Activated CD4-positive, alpha-beta T cell treated with anti-CD3 and anti-CD28 coated beads, Interleukin-10, Interleukin-2, amounts not matched to agents 100 ng/mL and 50 ng/mL, durations not matched to agents 16 hours and 8 hours (primary cell): ENCODE results near the gene RYR2.

Experiments
- DNase-seq: peaks from one replicate; pipeline ENCODE4 v3.0.0-alpha.2; 2020

RYR2 gene

DNA sequence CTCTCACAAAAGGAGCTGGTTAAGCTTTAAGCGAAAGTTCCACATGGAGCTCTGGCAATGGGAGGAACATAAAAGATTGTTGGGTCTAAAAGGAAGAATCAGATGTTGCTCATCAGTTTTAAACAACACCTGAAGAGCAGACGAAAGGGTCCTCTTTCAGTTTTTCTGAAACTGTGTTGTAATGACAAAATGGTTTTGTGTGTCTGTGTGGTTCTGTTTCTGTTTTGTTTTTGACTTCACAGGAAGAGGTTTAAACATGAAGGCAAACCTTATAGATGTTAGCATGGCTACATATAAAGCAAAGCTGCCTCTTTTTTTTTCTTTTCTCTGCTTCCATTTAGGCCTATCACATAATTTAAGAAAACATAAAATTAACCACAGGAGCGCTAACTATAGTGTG, 712.6 kb downstream of the RYR2 start:
- DNase-seq = no peak

DNA sequence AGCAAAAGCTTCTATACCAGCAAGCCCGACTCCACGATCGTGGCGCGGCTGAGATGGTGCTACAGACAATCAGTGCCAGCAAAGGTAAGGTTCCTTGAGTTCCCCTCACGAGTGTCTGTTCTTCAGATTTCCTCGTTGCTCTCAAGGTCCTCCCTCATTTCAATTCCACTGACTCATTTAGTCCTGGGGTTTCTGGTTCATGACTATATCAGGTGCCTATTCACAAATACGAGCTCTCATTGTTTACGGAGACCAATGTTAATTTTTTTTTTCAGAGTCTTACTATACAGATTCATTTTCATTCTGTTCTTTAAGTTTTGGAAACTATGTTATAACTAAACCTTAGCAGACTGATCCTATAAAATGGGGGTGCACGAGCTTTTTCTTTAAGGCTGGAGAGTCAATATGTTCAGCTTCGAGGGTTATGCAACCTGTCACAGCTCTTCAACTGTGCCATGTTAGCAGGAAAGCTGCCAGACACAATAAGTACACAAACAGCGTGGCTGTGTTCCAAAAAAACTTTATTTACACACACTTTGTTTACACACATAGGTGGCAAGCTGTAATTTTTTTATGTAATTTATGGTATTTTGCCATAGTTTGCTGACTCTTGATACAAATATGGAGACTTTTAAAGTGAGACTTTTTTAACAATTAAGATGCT, 714.5 kb downstream of the RYR2 start:
- DNase-seq = no peak

DNA sequence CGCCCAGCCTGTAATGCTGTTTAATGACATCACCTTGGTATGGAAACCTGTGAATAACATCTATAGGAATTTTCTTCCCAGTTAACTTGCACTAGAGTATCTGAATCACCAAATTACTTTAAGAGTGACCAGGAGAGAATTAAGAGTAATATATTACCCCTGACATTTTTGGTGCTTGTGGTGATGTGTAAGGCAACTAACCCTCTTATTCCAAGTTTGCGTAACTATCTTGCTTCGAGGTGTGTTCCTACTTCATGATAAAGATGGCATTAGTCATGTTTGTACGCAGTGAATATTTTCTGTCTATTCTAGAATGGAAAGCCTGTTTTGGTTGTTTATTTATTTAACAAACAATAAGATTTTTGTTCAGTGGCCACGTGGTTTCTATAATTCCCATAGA, 717.4 kb downstream of the RYR2 start:
- no peak for DNase-seq

DNA sequence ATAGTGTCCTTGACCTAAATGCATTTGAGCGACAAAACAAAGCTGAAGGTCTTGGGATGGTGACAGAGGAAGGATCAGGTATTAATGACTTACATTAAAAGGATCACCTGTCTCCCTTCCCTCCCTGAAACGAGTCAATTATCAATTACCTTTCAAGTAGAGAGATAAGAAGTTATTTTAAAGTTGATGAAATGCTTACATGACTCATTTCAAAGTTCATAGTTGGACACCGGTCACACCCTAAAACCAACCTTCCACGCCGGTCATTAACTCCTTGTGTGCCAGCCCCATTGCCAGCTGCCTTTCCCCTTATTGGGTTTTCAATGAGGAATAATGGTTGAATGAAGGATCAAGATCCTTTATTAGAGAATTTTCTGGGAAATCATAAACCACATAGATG, 719.0 kb downstream of the RYR2 start:
- no peak for DNase-seq

DNA sequence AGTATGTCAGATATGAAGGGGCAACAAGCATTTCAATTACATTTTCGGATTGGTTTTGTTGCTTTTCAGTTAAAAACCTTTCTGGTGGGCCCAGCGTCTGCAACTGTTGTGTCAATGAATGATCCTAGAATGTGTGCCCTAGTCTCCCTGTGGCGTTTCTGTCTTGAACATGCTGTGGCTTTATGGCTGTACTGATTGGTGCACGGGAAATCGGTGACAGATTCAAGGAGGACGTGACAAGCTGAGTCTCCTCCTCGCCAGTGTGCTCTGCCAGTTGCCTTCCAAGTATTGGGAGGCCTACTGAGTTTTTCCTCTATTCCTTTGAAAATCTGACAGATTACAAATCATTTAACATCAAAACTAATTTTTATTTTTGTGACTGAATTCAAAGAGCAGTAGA, 721.2 kb downstream of the RYR2 start:
- no peak for DNase-seq

DNA sequence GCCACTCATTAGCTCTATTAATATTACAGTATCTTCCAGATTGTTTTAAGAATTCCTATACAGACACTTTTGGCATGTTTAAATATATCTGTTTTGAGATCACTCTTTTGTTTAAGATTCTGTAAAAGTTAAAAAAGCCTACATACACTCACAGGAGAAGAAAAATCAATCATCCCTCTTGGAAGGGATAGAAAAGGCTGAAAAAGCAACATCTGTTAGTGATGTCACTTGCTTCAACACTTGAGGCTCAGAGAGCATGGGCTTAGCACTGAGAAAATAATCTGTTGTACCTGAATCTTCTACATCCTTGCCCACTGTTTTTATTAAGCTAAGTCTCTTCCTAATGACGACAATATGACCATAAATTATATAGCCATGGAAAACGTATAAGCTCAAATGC, 721.8 kb downstream of the RYR2 start:
- no peak for DNase-seq

DNA sequence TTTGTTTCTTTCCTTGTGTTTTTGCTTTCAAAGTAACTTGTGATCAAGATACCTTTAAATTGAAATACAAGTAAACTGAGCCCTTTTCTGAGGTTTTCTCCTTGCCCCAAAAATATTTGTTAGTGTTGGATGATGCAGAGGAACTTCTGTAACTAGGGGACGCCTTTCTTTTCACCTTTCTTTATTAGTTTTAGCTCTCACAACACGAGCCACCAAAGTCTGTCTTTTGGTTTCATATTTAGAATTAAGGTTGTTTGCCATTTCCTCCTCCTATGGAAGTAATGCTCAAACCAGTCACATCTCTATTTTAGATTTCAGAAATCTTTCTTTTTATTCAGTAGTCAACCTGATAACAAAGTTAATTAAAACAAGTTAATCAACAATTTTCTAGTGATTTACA, 727.9 kb downstream of the RYR2 start:
- DNase-seq = no peak

DNA sequence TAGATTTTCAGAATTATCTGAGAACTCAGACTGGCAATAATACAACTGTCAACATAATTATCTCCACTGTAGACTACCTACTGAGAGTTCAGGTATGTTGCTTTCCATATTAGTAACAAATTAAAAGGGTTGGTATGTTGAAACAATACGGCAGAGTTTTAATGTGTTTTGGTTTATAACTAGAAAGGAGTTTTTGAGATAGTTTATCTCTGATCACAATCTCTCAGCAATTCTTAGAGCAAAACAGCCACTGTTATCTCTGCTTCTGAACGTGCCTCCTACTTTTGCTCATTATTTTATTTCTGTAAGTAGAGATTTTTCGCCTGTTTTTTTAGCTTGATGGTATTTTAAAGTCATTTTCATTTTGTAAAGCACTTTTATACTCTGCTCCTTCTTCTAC, 730.0 kb downstream of the RYR2 start:
- no peak for DNase-seq

DNA sequence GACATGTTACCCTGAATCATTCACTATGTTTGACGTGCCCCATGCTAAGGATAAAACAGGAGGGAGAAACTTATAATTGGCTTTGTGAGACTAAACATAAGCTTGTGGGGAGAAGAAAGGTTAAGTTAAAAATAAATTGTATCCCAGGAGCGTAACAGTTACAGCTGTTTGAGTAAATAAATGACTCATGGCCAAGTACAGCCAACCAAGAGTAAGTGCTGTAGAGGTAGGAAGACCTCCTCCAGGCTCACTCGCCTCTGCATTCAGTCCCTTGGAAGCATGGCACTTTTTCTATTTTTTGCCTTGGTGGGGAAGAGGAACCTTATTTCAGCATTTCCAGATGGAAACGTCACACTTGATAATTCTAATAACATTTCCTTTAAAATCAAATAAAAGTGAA, 732.3 kb downstream of the RYR2 start:
- DNase-seq = no peak

DNA sequence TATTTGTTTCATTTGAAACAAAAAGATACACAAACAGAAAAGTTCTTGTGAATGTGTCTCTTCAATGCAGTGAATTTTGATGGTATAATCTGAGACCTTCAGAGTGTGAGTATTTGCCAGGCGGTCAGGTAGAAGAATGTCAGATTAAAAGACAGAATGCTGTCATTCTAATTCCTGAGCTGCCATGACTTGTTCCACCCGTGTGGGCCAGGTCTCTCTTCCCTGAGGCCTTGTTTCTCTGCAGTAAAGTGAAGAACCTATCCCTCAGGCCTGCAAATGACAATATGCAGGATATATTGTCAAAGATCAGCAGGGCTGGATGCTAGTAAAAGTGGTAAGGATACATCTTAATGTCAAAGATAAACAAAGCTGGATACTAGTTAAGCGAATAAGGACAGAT, 737.4 kb downstream of the RYR2 start:
- no peak for DNase-seq

DNA sequence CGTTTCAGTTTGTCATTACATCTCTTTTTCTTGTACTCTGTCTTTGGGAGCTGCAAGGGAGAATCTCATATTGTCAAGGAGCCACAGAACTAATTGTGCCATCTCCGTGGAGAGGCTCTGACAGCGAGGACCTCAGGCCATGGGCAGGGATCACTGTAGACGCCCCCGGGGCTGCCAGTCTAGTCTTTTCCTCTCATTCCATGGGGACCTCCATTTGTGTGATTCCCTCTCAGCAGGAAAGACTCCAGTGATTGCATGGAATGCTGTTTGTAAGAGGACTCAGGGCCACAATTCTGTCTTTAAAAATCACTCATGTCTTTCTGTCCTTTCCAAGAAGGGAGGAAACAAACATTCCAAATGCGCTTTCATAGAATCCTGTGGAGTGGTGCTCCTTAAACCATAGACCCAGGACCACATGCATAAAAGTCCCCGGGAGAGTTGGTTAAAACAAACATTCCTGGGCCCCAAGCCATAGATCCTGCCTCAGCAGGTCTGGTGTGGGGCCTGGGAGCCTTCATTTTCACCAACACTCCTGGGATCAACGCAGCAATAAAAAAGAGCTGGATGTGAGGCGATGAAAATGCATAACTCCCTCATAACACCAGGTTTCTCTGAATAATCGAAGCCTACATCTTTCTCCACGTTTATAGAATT, 744.2 kb downstream of the RYR2 start:
- DNase-seq = no peak

DNA sequence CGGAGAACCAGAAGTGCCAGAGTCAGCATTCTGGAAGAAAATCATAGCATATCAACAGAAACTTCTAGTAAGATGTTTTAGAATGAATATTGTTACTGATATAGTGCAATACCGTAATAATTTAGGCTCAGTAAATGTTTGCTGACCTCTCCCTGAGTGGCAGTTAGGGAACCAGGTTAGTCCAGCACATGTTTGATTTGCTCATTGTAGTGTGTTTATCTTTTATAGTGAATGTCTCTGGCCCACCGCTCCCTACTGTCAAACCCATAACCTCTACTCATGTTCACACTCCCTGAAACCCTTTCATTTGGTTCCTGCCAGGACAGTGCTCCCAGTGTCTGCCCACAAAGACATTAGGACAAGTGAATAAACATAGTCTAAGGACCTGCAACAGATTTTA, 746.1 kb downstream of the RYR2 start:
- DNase-seq = no peak

DNA sequence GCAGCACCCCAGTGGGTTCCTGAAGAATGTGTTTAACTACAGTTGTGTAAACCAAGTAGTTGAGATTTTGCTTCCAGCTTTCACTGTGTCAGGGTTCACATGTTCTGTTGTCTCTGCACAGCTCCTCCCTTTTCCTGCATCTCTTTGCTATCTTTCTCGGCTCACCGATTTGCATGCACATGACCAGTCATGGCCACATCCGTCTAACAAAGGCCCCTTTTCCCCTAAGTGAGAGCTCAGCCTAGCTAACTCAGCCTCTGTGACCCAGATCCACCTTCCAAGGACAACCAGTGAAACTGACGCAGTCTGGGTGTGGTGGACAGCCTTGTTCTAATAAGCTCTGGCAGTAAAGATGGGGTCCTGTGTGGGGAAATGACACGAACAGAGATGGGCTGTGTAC, 747.6 kb downstream of the RYR2 start:
- DNase-seq = no peak

DNA sequence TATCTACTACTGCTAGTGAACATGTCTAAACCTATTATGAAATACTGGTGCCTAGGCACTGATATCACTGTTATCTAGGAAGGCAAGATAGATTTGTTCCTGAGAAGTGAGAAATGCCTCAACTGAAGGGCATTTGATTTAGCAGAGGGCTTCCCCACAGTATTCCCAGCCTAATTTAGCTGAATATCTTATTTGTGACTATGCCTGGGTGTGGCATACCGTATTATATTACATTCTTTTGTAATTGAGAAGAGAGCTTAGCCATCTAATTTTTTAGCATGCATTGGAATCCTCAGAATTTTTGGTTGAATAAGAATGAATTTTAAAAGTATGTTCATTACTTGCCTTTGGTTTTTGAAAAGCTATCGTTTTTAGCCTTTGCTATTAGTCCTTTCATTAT, 749.6 kb downstream of the RYR2 start:
- no peak for DNase-seq

DNA sequence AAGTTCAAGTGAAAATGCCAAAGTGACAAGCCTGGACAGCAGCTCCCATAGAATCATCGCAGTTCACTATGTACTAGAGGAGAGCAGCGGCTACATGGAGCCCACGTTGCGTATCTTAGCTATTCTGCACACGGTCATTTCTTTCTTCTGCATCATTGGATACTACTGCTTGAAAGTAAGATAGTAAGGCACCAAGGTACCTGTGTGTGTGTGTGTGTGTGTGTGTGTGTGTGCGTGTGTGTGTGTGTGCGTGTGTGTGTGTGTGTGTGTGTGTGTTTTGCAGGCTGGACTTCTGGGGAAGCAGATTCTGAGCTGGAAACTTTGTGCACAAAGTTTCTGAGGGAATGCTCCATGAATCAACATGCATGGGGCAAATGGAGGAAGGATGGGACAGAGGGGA, 750.2 kb downstream of the RYR2 start:
- no peak for DNase-seq

DNA sequence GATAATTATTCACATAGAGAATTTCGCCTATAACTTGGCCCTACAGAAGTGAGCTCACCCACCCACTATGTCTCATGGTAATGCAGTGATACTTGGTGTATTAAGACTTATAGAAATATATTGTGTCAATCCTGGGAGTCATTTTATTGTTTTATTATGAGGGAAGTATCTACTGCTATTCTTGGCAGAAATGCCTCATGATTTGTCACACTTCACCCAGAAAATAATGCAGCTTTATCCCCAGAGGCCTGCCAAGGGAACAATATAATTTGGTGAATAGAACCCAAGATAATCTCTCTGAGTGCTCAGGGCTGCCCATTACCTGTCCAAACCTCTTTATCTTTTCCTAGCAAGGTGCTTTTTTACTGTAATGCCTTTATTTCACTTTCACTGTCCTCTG, 750.7 kb downstream of the RYR2 start:
- no peak for DNase-seq

DNA sequence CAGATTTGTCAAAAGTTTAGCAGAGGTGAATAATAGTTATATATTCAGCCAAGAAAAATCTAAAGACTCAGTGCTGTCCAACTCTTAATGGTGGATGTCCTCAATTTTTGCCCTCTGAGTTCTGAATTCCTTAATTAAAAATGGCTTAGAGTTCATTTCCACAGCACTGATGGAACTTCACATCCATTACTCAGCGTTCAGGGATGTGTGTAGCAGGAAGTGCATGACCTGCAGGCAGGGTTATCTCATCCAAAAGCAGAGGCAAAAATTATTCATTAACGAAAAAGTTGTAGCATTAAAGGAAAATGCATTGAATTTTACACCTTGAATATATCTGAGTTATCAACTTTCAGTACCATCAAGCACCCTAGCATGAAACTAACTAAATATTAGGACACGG, 752.1 kb downstream of the RYR2 start:
- no peak for DNase-seq

DNA sequence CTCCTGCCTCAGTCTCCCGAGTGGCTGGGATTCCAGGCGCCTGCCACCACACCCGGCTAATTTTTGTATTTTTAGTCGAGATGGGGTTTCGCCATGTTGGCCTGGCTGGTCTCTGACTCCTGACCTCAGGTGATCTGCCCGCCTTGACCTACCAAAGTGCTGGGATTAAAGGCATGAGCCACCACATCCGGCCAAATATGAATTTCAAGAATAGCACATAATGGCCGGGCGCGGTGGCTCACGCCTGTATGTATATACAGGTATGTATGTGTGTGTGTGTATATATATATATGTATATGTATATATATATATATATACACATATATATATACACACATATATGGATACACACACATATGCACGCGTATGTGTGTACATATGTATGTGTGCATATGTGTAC, 753.6 kb downstream of the RYR2 start:
- DNase-seq = no peak

DNA sequence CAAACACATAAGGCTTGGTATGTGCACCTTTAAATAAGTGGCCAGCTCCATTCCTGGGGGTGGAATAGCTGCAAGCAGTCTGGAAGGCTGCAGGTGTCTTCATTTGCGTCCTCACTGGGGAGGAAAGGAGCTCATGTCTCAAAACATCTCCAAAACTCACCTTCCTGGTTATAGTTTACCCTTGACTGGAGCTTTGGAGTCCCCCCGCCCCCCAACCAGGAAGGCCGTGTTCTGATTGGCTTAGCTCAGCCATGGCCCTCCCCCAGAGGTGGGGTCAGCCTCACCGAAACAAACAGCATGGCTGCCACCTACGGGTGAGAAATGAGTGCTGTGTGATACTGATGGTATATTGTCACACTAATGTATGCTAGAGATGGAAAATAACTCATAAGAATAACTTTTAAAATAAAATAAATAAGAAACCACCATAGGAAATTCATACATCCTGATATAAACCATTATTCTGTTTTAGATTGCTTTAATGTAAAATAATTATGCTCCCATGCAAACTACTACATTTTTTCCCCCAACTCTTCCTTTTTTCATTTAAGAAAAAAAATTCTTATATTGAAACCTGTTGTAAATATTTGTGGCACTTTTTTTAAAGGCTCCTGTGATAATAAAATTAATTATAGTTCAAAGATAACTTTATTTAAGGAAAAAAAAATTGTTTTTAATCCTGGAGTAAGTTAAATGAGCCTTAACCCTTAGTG, 757.9 kb downstream of the RYR2 start:
- DNase-seq = peak; percentile 66

DNA sequence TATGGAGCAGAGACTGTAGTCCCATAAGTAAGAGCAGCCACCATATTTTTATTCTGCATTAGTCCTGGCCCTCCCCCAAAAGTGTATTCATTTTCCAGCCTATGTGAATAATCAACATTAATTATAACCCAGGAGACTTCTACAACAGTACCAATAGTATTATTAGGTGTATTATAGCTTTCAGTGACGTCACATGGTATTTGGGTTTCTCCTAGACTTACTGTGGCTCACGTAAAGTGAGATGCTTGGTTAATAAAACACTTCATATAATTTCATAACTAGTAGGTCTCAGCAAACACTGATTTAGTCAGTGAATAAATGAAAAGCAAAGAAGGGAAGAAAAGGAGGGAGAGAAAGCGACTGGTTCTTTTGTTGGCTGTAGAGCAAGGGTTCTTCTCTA, 762.5 kb downstream of the RYR2 start:
- no peak for DNase-seq

DNA sequence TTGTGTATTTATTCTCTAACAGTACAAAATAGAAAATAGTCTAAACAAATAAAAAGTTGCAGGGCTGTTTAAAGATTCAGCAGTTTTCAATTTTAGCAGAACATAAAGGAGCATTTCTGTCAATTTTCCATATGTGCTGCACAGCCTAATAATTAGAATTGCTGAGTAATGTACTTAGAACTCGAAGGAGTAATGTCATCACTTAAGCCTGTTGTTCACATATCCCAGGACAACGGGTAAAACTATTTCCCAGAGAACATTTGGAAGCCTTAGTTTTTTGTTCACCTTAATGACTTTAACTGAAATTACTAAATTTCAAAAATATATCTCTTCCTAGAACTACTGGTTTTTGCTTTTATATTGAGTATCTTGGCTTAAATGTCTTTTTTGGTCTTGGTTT, 767.1 kb downstream of the RYR2 start:
- DNase-seq = no peak

DNA sequence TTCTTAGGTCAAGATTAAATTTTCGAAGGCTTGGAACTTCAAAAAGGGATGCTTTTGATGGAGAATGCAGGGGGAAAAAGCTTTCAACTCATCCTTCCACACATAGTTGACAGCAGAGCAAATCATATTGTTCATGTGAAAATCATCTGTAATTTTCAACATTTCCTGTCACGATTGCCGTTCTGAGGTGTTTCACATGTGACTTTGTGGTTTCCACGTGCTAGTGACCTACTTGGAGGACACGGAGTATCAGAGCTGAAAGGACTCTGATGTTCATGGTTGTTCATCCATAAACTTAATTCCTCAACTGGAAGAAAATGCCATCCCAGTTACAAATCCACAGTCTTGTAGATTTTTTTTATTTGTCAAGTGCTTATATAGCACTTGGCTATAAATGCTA, 769.6 kb downstream of the RYR2 start:
- peak; percentile 8 for DNase-seq

DNA sequence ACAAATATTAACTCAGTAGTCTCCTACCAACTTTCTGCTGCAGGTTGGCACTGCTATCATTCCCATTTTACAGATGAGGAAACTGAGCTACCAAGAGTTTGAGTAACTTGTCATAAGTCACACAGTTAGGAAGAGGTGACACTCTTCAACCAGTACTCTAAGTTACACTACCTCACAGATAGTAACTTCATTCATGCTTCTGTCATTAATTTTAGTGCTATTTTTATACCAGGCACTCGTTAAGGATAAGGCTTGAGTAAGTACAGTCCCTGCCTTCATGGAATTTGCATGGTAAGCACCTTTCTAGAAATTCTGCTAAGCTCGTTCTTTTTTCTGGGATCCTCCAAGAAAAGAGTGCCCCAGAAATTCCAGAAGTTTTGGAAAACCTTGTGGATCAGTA, 770.1 kb downstream of the RYR2 start:
- DNase-seq = no peak

DNA sequence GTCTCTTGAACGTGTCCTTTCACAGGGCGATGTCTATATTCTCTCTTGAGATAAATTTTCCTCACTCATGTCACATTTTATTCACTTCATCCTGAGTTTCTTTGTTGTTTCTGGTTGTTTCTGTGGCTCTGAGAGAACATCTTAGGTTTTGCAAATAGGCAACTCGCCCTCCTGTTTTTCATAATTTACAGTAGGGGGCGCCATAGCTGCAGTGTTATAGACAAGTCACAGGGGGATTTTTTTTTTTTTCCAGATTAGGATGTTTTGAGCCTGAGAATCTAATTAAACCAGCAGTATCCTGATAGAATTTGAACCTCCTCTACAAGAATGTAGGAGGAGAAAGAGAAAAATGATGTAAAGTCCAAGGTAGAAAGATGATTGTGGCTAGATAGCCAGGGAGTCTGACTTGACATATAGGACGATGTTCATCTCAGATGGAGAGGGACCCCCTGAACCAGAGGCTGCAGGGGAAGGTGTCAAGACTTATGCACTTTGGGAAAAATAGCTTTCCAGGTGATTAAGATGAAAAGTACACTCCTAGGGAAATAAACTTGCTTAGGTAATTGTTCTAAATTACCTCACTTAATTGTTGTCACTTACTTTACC, 772.4 kb downstream of the RYR2 start:
- peak; percentile 16 for DNase-seq
